ENCODE results near the gene NRG4.
"Not testable (repeated sequence)": the region's sequence is repeated elsewhere in the genome, so short reads cannot be mapped to it uniquely, and the experiment has no call there.

DNA sequence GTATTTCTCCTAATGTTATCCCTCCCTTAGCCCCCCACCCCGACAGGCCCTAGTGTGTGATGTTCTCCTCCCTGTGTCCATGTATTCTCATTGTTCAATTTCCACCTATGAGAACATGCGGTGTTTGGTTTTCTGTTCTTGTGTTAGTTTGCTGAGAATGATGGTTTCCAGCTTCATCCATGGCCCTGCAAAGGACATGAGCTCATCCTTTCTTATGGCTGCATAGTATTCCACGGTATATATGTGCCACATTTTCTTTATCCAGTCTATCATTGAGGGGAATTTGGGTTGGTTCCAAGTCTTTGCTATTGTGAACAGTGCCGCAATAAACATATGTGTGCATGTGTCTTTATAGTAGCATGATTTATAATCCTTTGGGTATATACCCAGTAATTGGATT, 1.2 kb upstream of the NRG4 start:
- TF ChIP-seq TRIM28 (IDR thresholded peaks at IDR 0.05; ENCODE audit: borderline replicate concordance, low read length); KLF7 (tag by site-specific recombination; IDR thresholded peaks at IDR 0.05; ENCODE audit: borderline replicate concordance); TCF7L2 (IDR thresholded peaks at IDR 0.05; ENCODE audit: borderline replicate concordance, low read depth, low read length); KLF9 (tag by site-specific recombination; IDR thresholded peaks at IDR 0.05; ENCODE audit: low read depth): not testable (repeated sequence)
- TF ChIP-seq, protein P1, sequence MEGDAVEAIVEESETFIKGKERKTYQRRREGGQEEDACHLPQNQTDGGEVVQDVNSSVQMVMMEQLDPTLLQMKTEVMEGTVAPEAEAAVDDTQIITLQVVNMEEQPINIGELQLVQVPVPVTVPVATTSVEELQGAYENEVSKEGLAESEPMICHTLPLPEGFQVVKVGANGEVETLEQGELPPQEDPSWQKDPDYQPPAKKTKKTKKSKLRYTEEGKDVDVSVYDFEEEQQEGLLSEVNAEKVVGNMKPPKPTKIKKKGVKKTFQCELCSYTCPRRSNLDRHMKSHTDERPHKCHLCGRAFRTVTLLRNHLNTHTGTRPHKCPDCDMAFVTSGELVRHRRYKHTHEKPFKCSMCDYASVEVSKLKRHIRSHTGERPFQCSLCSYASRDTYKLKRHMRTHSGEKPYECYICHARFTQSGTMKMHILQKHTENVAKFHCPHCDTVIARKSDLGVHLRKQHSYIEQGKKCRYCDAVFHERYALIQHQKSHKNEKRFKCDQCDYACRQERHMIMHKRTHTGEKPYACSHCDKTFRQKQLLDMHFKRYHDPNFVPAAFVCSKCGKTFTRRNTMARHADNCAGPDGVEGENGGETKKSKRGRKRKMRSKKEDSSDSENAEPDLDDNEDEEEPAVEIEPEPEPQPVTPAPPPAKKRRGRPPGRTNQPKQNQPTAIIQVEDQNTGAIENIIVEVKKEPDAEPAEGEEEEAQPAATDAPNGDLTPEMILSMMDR (tag by site-specific recombination; IDR thresholded peaks at IDR 0.05): not testable (repeated sequence)
